ENCODE data around the gene SARDH. TPM values are rescaled to one million over a fixed set of nuclear protein-coding genes. Genes with fewer than 3 reads are reported as not detected.

The SARDH gene
- total RNA-seq, 1 donor from 2014 or later = 0.63 TPM

- no peaks in the 10 kb centered on the region for H3K27me3 ChIP-seq (ENCODE audit: low read depth)
- peaks cover 5% of the 10 kb centered on the region for H3K36me3 ChIP-seq
- H3K4me1 ChIP-seq = peaks cover 25% of the 10 kb centered on the region
- H3K27ac ChIP-seq (replicated peaks) = no peak overlapping the region
- intact Hi-C loops (cut with micrococcal nuclease) = no loop called here
- no peak for TF ChIP-seq CTCF (IDR thresholded peaks at IDR 0.05; ENCODE audit: borderline replicate concordance)
- no peak for DNase-seq
- no peaks in the 10 kb centered on the region for H3K9me3 ChIP-seq (replicated peaks)
- H3K4me3 ChIP-seq = no peak overlapping the region
Observed at GRCh38 chr9:133784731-133785561, 46.8 kb upstream of the SARDH start.

GRCh38 chr9:133783331-133783731, 45.2 kb upstream of the SARDH start:
- H3K9me3 ChIP-seq (replicated peaks) = no peaks in the 10 kb centered on the region

GRCh38 chr9:133782157-133783130, 44.3 kb upstream of the SARDH start:
- Histone ChIP-seq H3K27ac (replicated peaks) (no peak overlapping the region), H3K36me3 (peaks cover 27% of the 10 kb centered on the region), H3K27me3 (ENCODE audit: low read depth) (no peaks in the 10 kb centered on the region), H3K4me1 (peaks cover 1% of the 10 kb centered on the region), H3K9me3 (replicated peaks) (no peaks in the 10 kb centered on the region), H3K4me3 (no peak overlapping the region)
- TF ChIP-seq CTCF (IDR thresholded peaks at IDR 0.05; ENCODE audit: borderline replicate concordance) = peak; percentile 87
- DNase-seq = peak; percentile 61
- intact Hi-C loops (cut with micrococcal nuclease) = no loop called here

More at GRCh38 chr9:133783331-133783731, 45.2 kb upstream of the SARDH start:
- Histone ChIP-seq H3K27me3 (ENCODE audit: low read depth) (no peaks in the 10 kb centered on the region), H3K4me3 (no peak overlapping the region), H3K36me3 (peaks cover 19% of the 10 kb centered on the region), H3K4me1 (peaks cover 10% of the 10 kb centered on the region), H3K27ac (replicated peaks) (no peak overlapping the region)
- intact Hi-C loops (cut with micrococcal nuclease) = no loop called here
- no peak for DNase-seq
- TF ChIP-seq CTCF (IDR thresholded peaks at IDR 0.05; ENCODE audit: borderline replicate concordance) = no peak

GRCh38 chr9:133781828-133782135, 43.6 kb upstream of the SARDH start:
- no peak for TF ChIP-seq CTCF (IDR thresholded peaks at IDR 0.05; ENCODE audit: borderline replicate concordance)
- H3K27ac ChIP-seq (replicated peaks) = no peak overlapping the region
- H3K4me1 ChIP-seq = peaks cover 6% of the 10 kb centered on the region
- no peaks in the 10 kb centered on the region for H3K27me3 ChIP-seq (ENCODE audit: low read depth)
- no peak for DNase-seq
- no peaks in the 10 kb centered on the region for H3K9me3 ChIP-seq (replicated peaks)
- H3K4me3 ChIP-seq = no peak overlapping the region
- intact Hi-C loops (cut with micrococcal nuclease) = no loop called here
- peaks cover 27% of the 10 kb centered on the region for H3K36me3 ChIP-seq

GRCh38 chr9:133780962-133781827, 43.0 kb upstream of the SARDH start:
- peaks cover 27% of the 10 kb centered on the region for H3K36me3 ChIP-seq

More at GRCh38 chr9:133780962-133781827, 43.0 kb upstream of the SARDH start:
- Histone ChIP-seq H3K27ac (replicated peaks) (no peak overlapping the region), H3K27me3 (ENCODE audit: low read depth) (no peaks in the 10 kb centered on the region), H3K4me3 (no peak overlapping the region), H3K4me1 (peaks cover 9% of the 10 kb centered on the region), H3K9me3 (replicated peaks) (no peaks in the 10 kb centered on the region)
- intact Hi-C loops (cut with micrococcal nuclease) = no loop called here
- DNase-seq = no peak
- no peak for TF ChIP-seq CTCF (IDR thresholded peaks at IDR 0.05; ENCODE audit: borderline replicate concordance)
